GM23248 (cell line): ENCODE measurements around the gene RAPGEF2. TPM values are rescaled to one million over a fixed set of nuclear protein-coding genes. Genes with fewer than 3 reads are reported as not detected.
"Not testable (repeated sequence)": the region's sequence is repeated elsewhere in the genome, so short reads cannot be mapped to it uniquely, and the experiment has no call there.

Experiments
- DNase-seq: peaks from one replicate; pipeline ENCODE4 v3.0.0-alpha.2; 2015
- H2AFZ ChIP-seq: fragments of 200-600 bp; sonication (generic); 2 replicates; pipeline ENCODE4 v1.6.1; 2016; ENCODE audit warnings: antibody characterized with exemption
- H3F3A ChIP-seq: fragments of 200-600 bp; sonication (generic); 2 replicates; pipeline ENCODE4 v1.6.1; 2016; ENCODE audit warnings: mild to moderate bottlenecking, antibody characterized with exemption, mixed run types; ENCODE audit not compliant: insufficient read depth
- H3K27ac ChIP-seq: fragments of 200-600 bp; sonication (generic); 2 replicates; pipeline ENCODE4 v1.5.1; 2016; ENCODE audit warnings: mild to moderate bottlenecking
- H3K27me3 ChIP-seq: fragments of 200-600 bp; sonication (generic); replicated peaks from 2 replicates; pipeline ENCODE4 v1.6.1; 2016; ENCODE audit warnings: mild to moderate bottlenecking; ENCODE audit not compliant: insufficient read depth
- H3K36me3 ChIP-seq: fragments of 200-600 bp; sonication (generic); 2 replicates; pipeline ENCODE4 v1.6.1; 2016; ENCODE audit warnings: low read depth, mild to moderate bottlenecking
- H3K4me1 ChIP-seq: fragments of 200-600 bp; sonication (generic); 2 replicates; pipeline ENCODE4 v1.6.1; 2016; ENCODE audit warnings: mild to moderate bottlenecking; ENCODE audit not compliant: insufficient read depth
- H3K4me2 ChIP-seq: fragments of 200-600 bp; sonication (generic); one replicate; pipeline ENCODE4 v1.6.1; 2016; ENCODE audit warnings: mild to moderate bottlenecking; ENCODE audit not compliant: unreplicated experiment
- H3K4me3 ChIP-seq: fragments of 200-600 bp; sonication (generic); 2 replicates; pipeline ENCODE4 v1.5.1; 2016; ENCODE audit warnings: mild to moderate bottlenecking
- H3K79me2 ChIP-seq: fragments of 200-600 bp; sonication (generic); 2 replicates; pipeline ENCODE4 v1.6.1; 2016; ENCODE audit warnings: mild to moderate bottlenecking; ENCODE audit not compliant: insufficient read depth
- H3K9ac ChIP-seq: fragments of 200-600 bp; sonication (generic); 2 replicates; pipeline ENCODE4 v1.6.1; 2016; ENCODE audit warnings: mild to moderate bottlenecking
- H3K9me2 ChIP-seq: fragments of 200-600 bp; sonication (generic); 2 replicates; pipeline ENCODE4 v1.6.1; 2016; ENCODE audit warnings: mixed run types, mild to moderate bottlenecking, moderate library complexity; ENCODE audit not compliant: insufficient read depth
- H3K9me3 ChIP-seq: fragments of 200-600 bp; sonication (generic); one replicate; pipeline ENCODE4 v1.6.1; 2017; ENCODE audit warnings: low read depth
- H4K20me1 ChIP-seq: fragments of 200-600 bp; sonication (generic); 2 replicates; pipeline ENCODE4 v1.6.0; 2016; ENCODE audit not compliant: insufficient read depth
- EZH2 ChIP-seq: fragments of 200-600 bp; sonication (generic); IDR thresholded peaks from 2 replicates; pipeline ENCODE4 v1.6.1; 2018; ENCODE audit warnings: antibody characterized with exemption, mild to moderate bottlenecking; ENCODE audit not compliant: insufficient read depth, poor library complexity, severe bottlenecking
- EZH2phosphoT487 ChIP-seq: fragments of 200-600 bp; sonication (generic); IDR thresholded peaks from 2 replicates; pipeline ENCODE4 v1.6.1; 2018; ENCODE audit warnings: antibody characterized with exemption, moderate library complexity, mild to moderate bottlenecking, low read depth; ENCODE audit not compliant: insufficient read depth
- WGBS, 2 experiments: methylation state at CpG; one replicate each; pipeline ENCODE4 v1.1.6; 2015 to 2017; ENCODE audit warnings: low lambda C conversion rate in 2 of 2, low coverage in 1 of 2; ENCODE audit errors: missing lambda C conversion rate in 2 of 2; 5-methylcytosine and 5-hydroxymethylcytosine counted together
- in situ Hi-C: fragments of 300-500 bp; cut with MboI; formaldehyde crosslinking; loops from 2 replicates; pipeline ENCODE4 v1.15.0; 2020
- polyA plus RNA-seq: library from polyadenylated mRNA; unstranded; fragments of >200 nt; fragmentation: Nextera tagmentation; extraction: Ambion mirVana; gene quantifications from 2 replicates; pipeline ENCODE4 v1.2.1, GENCODE V29; 2016
- total RNA-seq: library from RNA; depleted of rRNA; stranded (reverse); fragments of >200 nt; shearing (Covaris generic); gene quantifications from 2 replicates; pipeline ENCODE4 v1.2.3, GENCODE V29; 2014

RAPGEF2 gene
- total and polyA plus RNA-seq, 2 experiments from 2014 or later, result 6.6 to 21.7 TPM

DNA sequence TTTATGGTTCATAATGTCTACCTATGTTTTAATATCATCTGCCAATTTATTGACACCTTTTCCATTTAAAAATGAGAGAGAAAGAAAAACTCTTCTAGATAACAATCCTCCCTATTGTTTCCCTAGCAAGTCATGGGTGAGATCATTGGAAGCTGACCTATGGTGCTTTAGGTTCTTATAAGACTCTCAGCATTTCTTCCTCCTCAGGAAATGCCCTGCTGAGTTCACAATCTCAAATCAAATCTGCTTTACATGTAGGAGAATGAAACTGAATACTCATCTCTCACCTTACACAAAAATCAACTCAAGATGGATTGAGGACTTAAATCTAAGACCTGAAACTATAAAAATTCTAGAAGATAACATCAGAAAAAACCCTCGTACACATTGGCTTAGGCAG, 267.4 kb downstream of the RAPGEF2 start:
- no peak overlapping the region for H2AFZ ChIP-seq
- no peak overlapping the region for H3K4me2 ChIP-seq
- 93 to 94% methylated on average over 1 of the region's 1 CpG for WGBS, 2 experiments
- no peak for TF ChIP-seq EZH2phosphoT487
- TF ChIP-seq EZH2, result no peak
- no peaks in the 10 kb centered on the region for H3K9me2 ChIP-seq
- H3K4me1 ChIP-seq, result peaks cover 33% of the 10 kb centered on the region
- H3K9ac ChIP-seq, result no peak overlapping the region
- H3K27me3 ChIP-seq, result no peaks in the 10 kb centered on the region
- H4K20me1 ChIP-seq, result no peaks in the 10 kb centered on the region
- no peaks in the 10 kb centered on the region for H3K9me3 ChIP-seq
- no peak overlapping the region for H3K4me3 ChIP-seq
- H3F3A ChIP-seq, result peaks cover 22% of the 10 kb centered on the region
- no peak for DNase-seq
- H3K79me2 ChIP-seq, result no peaks in the 10 kb centered on the region
- no peak overlapping the region for H3K27ac ChIP-seq
- H3K36me3 ChIP-seq, result no peaks in the 10 kb centered on the region
- in situ Hi-C loops, result no loop called here

DNA sequence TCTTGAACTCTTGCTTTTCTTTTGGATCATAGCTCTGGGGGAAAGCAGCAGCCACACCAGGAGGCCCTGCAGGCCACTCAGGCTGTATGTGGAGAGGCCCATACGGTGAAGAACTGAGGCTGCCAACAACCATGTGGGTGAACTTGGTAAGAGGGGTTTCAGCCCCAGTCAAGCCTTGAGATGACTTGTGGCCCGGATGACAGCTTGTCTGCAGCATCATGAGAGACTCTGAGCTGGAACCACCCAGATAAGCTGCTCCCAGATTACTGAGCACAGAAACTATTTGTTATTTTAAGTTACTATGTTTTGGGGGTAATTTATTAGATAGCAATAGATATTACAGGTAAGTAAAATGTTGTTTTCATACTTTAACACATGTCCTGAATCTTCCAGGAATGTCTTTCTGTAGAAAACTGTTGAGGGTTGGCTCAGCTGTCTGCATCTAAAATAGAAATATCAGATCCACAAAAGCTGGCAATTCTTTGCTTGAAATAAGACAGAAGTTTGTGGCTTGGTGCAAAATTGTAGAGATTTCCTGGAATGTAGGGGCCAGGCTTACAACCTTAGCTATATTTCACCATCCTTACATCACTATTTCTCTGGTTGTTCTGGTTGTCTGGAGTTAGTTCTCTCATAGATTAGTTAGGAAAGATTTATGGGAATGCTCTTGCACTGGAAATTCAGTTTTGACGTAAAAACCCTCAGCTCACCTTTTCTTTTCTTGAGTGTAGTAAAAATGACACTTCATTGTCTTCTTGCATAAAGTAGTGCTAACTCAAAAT, 272.1 kb downstream of the RAPGEF2 start:
- no peak for TF ChIP-seq EZH2phosphoT487
- no peak for TF ChIP-seq EZH2
- Histone ChIP-seq H3K9ac (peak overlapping the region; percentile 37; the same call in 1 of the 2 replicates), H2AFZ (peak overlapping the region; percentile 60), H4K20me1 (no peaks in the 10 kb centered on the region), H3K79me2 (no peaks in the 10 kb centered on the region), H3K9me3 (no peaks in the 10 kb centered on the region), H3K27me3 (no peaks in the 10 kb centered on the region), H3K9me2 (no peaks in the 10 kb centered on the region), H3F3A (peaks cover 10% of the 10 kb centered on the region; the same call in 1 of the 2 replicates), H3K4me1 (peaks cover 14% of the 10 kb centered on the region), H3K4me2 (peak overlapping the region; percentile 7), H3K4me3 (no peak overlapping the region), H3K36me3 (no peaks in the 10 kb centered on the region), H3K27ac (peak overlapping the region; percentile 50)
- DNase-seq, result peak; percentile 61
- in situ Hi-C loops, result no loop called here
- 48 to 50% methylated on average over 3 of the region's 3 CpGs for WGBS, 2 experiments

DNA sequence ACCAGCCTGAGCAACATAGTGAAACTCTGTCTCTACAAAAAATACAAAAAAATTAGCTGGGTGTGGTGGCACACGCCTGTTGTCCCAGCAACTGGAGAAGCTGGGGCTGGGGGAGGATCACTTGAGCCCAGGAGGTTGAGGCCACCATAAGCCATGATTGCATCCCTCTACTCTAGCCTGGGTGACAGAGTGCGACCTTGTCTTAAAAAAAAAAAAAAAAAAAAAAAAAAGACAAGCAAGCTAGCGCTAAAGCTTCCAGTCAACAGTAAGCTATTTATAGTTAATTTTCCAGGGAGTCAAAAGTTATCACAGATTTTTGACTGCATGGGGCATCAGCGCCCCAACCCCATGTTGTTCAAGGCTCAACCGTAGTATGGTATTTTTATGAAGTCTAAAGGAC, 273.4 kb downstream of the RAPGEF2 start:
- no peak overlapping the region for H3K4me3 ChIP-seq
- no peak for DNase-seq
- no peaks in the 10 kb centered on the region for H3K79me2 ChIP-seq
- H3K36me3 ChIP-seq, result no peaks in the 10 kb centered on the region
- H2AFZ ChIP-seq, result no peak overlapping the region
- no peaks in the 10 kb centered on the region for H3K9me2 ChIP-seq
- peaks cover 14% of the 10 kb centered on the region for H3K4me1 ChIP-seq
- TF ChIP-seq EZH2phosphoT487 (no peak), EZH2 (no peak)
- H3K4me2 ChIP-seq, result no peak overlapping the region
- WGBS, 2 experiments, result 95 to 99% methylated on average over 5 of the region's 5 CpGs
- in situ Hi-C loops, result no loop called here
- no peak overlapping the region for H3K9ac ChIP-seq
- no peaks in the 10 kb centered on the region for H3K9me3 ChIP-seq
- no peaks in the 10 kb centered on the region for H3K27me3 ChIP-seq
- no peak overlapping the region for H3K27ac ChIP-seq
- peaks cover 10% of the 10 kb centered on the region; the same call in 1 of the 2 replicates for H3F3A ChIP-seq
- H4K20me1 ChIP-seq, result no peaks in the 10 kb centered on the region

DNA sequence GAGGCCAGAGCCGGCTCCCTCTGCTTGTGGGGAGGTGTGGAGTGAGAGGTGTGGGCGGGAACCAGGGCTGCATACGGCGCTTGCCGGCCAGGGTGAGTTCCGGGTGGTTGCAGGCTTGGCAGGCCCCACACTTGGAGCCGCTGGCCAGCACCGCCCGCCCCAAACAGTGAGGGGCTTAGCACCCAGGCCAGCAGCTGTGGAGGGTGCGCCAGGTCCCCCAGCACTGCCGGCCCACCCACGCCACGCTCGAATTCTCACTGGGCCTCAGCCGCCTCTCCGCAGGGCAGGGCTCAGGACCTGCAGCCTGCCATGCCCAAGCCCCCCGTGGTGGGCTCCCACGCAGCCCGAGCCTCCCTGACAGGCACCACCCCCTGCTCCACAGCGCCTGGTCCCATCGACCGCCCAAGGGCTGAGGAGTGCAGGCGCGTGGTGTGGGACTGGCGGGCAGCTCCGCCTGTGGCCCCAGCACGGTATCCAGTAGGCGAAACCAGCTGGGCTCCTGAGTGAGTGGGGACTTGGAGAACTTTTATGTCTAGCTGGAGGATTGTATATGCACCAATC, 275.3 kb downstream of the RAPGEF2 start:
- Histone ChIP-seq H3K9me2 (no peaks in the 10 kb centered on the region), H3K27ac (no peak overlapping the region), H2AFZ (no peak overlapping the region), H3K36me3 (no peaks in the 10 kb centered on the region), H3F3A (peaks cover 10% of the 10 kb centered on the region; the same call in 1 of the 2 replicates), H3K9ac (no peak overlapping the region), H4K20me1 (no peaks in the 10 kb centered on the region), H3K4me2 (no peak overlapping the region), H3K4me1 (peaks cover 19% of the 10 kb centered on the region), H3K79me2 (no peaks in the 10 kb centered on the region), H3K4me3 (no peak overlapping the region), H3K9me3 (no peaks in the 10 kb centered on the region), H3K27me3 (no peaks in the 10 kb centered on the region)
- WGBS, 2 experiments, result 95 to 96% methylated on average over 28 of the region's 28 CpGs
- in situ Hi-C loops, result no loop called here
- DNase-seq, result no peak
- TF ChIP-seq EZH2phosphoT487 (no peak), EZH2 (no peak)

DNA sequence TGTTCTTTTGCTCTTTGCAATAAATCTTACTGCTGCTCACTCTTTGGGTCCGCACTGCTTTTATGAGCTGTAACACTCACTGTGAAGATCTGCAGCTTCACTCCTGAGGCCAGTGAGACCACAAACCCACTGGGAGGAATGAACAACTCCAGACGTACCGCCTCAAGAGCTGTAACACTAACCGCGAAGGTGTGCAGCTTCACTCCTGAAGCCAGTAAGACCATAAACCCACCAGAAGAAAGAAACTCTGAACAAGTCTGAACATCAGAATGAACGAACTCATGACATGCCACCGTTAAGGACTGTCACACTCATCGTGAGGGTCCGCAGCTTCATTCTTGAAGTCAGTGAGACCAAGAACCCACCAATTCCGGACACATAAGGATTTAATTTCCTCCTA, 276.2 kb downstream of the RAPGEF2 start:
- H3K4me2 ChIP-seq, H3K4me3 ChIP-seq, H3K9ac ChIP-seq, H4K20me1 ChIP-seq, DNase-seq, H3K9me2 ChIP-seq, H3K36me3 ChIP-seq, in situ Hi-C loops, H2AFZ ChIP-seq, H3F3A ChIP-seq, H3K27ac ChIP-seq, H3K79me2 ChIP-seq, H3K27me3 ChIP-seq, H3K9me3 ChIP-seq: not testable (repeated sequence)
- WGBS, 2 experiments, result 83 to 88% methylated on average over 9 to 10 of the region's 10 CpGs
- peaks cover 19% of the 10 kb centered on the region for H3K4me1 ChIP-seq
